K562 treated with DMSO at 1 percent for 12 hours (cell line): ENCODE measurements around the gene LPXN. TPM values are rescaled to one million over a fixed set of nuclear protein-coding genes. Genes with fewer than 3 reads are reported as not detected.

ENCODE experiments used
- total RNA-seq: library from RNA; unstranded; fragments of 300-600 nt; gene quantifications from 2 replicates; pipeline ENCODE4 v1.2.3, GENCODE V29; 2022; ENCODE audit not compliant: insufficient read depth

LPXN gene
- 2.0 and 4.3 TPM in 2 replicates for total RNA-seq

GRCh38 chr11:58575377-58576020 is at the start of gene LPXN:
Gene LPXN (minus strand): TSS chr11:58575856. CDS start chr11:58575772, 84 bp downstream.

GRCh38 chr11:58622344-58622743 is 46.7 kb upstream of the LPXN start, which contains the start of gene CNTF:
Gene CNTF (plus strand): TSS chr11:58622665. CDS start chr11:58622753, 88 bp downstream.

GRCh38 chr11:58578635-58579191 is 3.1 kb upstream of the LPXN start, which contains the start of gene ZFP91:
Gene ZFP91 (plus strand): TSS chr11:58579063. CDS start chr11:58579282, 219 bp downstream.

DNA sequence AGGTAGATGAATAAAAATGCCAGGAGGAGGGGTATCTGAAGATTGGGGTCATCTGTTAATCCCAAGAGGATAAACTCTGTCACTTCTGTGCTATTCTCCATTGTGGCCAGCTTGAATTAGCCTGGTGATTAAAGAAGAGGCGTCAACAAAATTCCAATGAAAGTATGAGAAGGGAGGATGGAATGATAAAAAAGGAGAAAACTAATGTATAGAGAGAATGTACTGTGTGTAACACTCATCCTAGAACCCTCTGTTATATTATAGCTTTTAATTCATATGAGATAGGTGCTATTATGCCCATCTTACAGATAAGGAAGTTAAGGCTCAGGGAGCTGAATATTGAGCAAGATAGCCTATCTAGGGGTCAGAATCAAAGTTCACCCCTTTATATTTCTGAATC is 67.7 kb downstream of the LPXN start, which contains the start of gene OR5B21:
OR5B21 (minus strand) TSS at position 101 of the 400 bp plus-strand sequence; CDS start at position 101, 0 bp downstream.

Other genes with a start within 250 kb of the LPXN start
- not detected in 2 replicates for gene OR5B17, start 216.8 kb downstream of the LPXN start, total RNA-seq
- gene OR5B3, start 169.0 kb downstream of the LPXN start, total RNA-seq = not detected in 2 replicates
- not detected in 2 replicates for gene OR5B2, start 147.7 kb downstream of the LPXN start, total RNA-seq
- gene OR5B12, start 133.6 kb downstream of the LPXN start, total RNA-seq = not detected in 2 replicates
- not detected in 2 replicates for gene OR5B21, start 67.8 kb downstream of the LPXN start, total RNA-seq
- gene ZFP91, start 3.2 kb upstream of the LPXN start, total RNA-seq = 11.1 and 32.8 TPM in 2 replicates
- gene CNTF, start 46.8 kb upstream of the LPXN start, total RNA-seq = 1.8 TPM in 1 of 2 replicates, not detected in the other
- gene GLYAT, start 156.1 kb upstream of the LPXN start, total RNA-seq = not detected in 2 replicates